A673 (cell line): ENCODE data around the gene OR4F15. TPM values are rescaled to one million over a fixed set of nuclear protein-coding genes. Genes with fewer than 3 reads are reported as not detected.

ENCODE experiments used
- BruUV-seq: library from RNA; stranded (reverse); fragments of 400-500 nt; replicated peaks from 2 replicates; lab custom pipeline; 2021; lab: Mats Ljungman, UMichigan
- CTCF ChIA-PET: fragments of 300-600 bp; sonication (Branson Sonifier 250); formaldehyde crosslinking; loops from one replicate; lab custom pipeline; 2022; ENCODE audit warnings: antibody characterized with exemption; lab: Charles Lee
- POLR2A ChIA-PET: fragments of 300-600 bp; sonication (Branson Sonifier 250); formaldehyde crosslinking; loops from one replicate; lab custom pipeline; 2022; ENCODE audit warnings: antibody characterized with exemption; ENCODE audit not compliant: low non-redundant PET; lab: Charles Lee
- DNase-seq: peaks from one replicate; pipeline ENCODE4 v3.0.0-alpha.2; 2015; ENCODE audit warnings: low spot score
- H3K27ac ChIP-seq: fragments of 200-600 bp; sonication (generic); 2 replicates; pipeline ENCODE4 v1.5.1; 2016; ENCODE audit warnings: mixed run types, low read depth, mild to moderate bottlenecking, mixed read lengths, antibody characterized with exemption, low read length; ENCODE audit not compliant: poor library complexity, severe bottlenecking
- H3K27me3 ChIP-seq: fragments of 200-600 bp; sonication (generic); replicated peaks from 2 replicates; pipeline ENCODE4 v1.6.1; 2017; ENCODE audit warnings: mixed run types, low read depth, mild to moderate bottlenecking, mixed read lengths, antibody characterized with exemption, low read length; ENCODE audit not compliant: insufficient read depth, poor library complexity
- H3K36me3 ChIP-seq: fragments of 200-600 bp; sonication (generic); 2 replicates; pipeline ENCODE4 v1.6.1; 2016; ENCODE audit warnings: mixed run types, mild to moderate bottlenecking, mixed read lengths, antibody characterized with exemption, low read length; ENCODE audit not compliant: insufficient read depth, poor library complexity, severe bottlenecking
- H3K4me1 ChIP-seq: fragments of 200-600 bp; sonication (generic); 2 replicates; pipeline ENCODE4 v1.6.1; 2017; ENCODE audit warnings: mixed run types, mild to moderate bottlenecking, mixed read lengths, antibody characterized with exemption, low read length; ENCODE audit not compliant: insufficient read depth, poor library complexity, severe bottlenecking
- H3K4me3 ChIP-seq: fragments of 200-600 bp; sonication (generic); 2 replicates; pipeline ENCODE4 v1.5.1; 2016; ENCODE audit warnings: low read depth, mixed run types, mild to moderate bottlenecking, mixed read lengths, low read length; ENCODE audit not compliant: poor library complexity, severe bottlenecking
- H3K9me3 ChIP-seq: fragments of 200-600 bp; sonication (generic); 2 replicates; pipeline ENCODE4 v1.6.1; 2016; ENCODE audit warnings: mixed run types, low read depth, mild to moderate bottlenecking, mixed read lengths, antibody characterized with exemption, low read length; ENCODE audit not compliant: poor library complexity, severe bottlenecking
- EZH2 ChIP-seq: fragments of 200-600 bp; sonication (generic); IDR thresholded peaks from 2 replicates; pipeline ENCODE4 v1.6.1; 2017; ENCODE audit warnings: borderline replicate concordance, low read depth, mild to moderate bottlenecking, mixed read lengths, antibody characterized with exemption, low read length; ENCODE audit not compliant: poor library complexity, severe bottlenecking
- intact Hi-C: fragments of 100-400 bp; cut with micrococcal nuclease; formaldehyde crosslinking; loops from one replicate; pipeline ENCODE4 v1.10.0; 2022; ENCODE audit not compliant: unreplicated experiment
- total RNA-seq: library from RNA; stranded (reverse); gene quantifications from 2 replicates; pipeline ENCODE4 v1.2.3, GENCODE V29; 2021
- TF ChIP-seq, protein P1 (sequence below): fragments of 300-800, 200-600 bp; sonication (generic); conservative IDR thresholded peaks from 2 replicates; pipeline ENCODE4 v1.5.1; 2017; ENCODE audit warnings: low read depth, mild to moderate bottlenecking, antibody characterized with exemption, low read length, moderate library complexity, mixed read lengths

OR4F15 gene
- total RNA-seq, 1 experiment from 2014 or later = not detected

- no peak for DNase-seq
- BruUV-seq = no TSS peak
- CTCF ChIA-PET = no interaction called here
- Histone ChIP-seq H3K27me3 (peaks cover 29% of the 10 kb centered on the region), H3K4me3 (no peak overlapping the region), H3K36me3 (no peaks in the 10 kb centered on the region), H3K4me1 (no peaks in the 10 kb centered on the region), H3K27ac (no peak overlapping the region), H3K9me3 (no peaks in the 10 kb centered on the region)
- intact Hi-C loops = no loop called here
- TF ChIP-seq, protein P1, sequence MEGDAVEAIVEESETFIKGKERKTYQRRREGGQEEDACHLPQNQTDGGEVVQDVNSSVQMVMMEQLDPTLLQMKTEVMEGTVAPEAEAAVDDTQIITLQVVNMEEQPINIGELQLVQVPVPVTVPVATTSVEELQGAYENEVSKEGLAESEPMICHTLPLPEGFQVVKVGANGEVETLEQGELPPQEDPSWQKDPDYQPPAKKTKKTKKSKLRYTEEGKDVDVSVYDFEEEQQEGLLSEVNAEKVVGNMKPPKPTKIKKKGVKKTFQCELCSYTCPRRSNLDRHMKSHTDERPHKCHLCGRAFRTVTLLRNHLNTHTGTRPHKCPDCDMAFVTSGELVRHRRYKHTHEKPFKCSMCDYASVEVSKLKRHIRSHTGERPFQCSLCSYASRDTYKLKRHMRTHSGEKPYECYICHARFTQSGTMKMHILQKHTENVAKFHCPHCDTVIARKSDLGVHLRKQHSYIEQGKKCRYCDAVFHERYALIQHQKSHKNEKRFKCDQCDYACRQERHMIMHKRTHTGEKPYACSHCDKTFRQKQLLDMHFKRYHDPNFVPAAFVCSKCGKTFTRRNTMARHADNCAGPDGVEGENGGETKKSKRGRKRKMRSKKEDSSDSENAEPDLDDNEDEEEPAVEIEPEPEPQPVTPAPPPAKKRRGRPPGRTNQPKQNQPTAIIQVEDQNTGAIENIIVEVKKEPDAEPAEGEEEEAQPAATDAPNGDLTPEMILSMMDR = no peak
- TF ChIP-seq EZH2 = no peak
- POLR2A ChIA-PET = no interaction called here
Measured at GRCh38 chr15:101804941-101805340, 7.1 kb upstream of the OR4F15 start.

DNA sequence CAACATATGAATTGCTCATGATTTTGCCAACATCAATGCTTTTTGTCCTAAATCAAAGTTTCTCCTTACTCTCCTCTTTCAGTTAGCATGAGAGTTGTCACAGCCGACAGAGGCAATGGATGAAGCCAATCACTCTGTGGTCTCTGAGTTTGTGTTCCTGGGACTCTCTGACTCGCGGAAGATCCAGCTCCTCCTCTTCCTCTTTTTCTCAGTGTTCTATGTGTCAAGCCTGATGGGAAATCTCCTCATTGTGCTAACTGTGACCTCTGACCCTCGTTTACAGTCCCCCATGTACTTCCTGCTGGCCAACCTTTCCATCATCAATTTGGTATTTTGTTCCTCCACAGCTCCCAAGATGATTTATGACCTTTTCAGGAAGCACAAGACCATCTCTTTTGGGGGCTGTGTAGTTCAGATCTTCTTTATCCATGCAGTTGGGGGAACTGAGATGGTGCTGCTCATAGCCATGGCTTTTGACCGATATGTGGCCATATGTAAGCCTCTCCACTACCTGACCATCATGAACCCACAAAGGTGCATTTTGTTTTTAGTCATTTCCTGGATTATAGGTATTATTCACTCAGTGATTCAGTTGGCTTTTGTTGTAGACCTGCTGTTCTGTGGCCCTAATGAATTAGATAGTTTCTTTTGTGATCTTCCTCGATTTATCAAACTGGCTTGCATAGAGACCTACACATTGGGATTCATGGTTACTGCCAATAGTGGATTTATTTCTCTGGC is 6.2 kb upstream of the OR4F15 start:
- H3K27me3 ChIP-seq = peaks cover 27% of the 10 kb centered on the region
- BruUV-seq = no TSS peak
- no peaks in the 10 kb centered on the region for H3K4me1 ChIP-seq
- DNase-seq = no peak
- TF ChIP-seq EZH2 = no peak
- TF ChIP-seq, protein P1 = no peak
- POLR2A ChIA-PET = no interaction called here
- H3K9me3 ChIP-seq = no peaks in the 10 kb centered on the region
- H3K27ac ChIP-seq = no peak overlapping the region
- intact Hi-C loops = no loop called here
- H3K36me3 ChIP-seq = no peaks in the 10 kb centered on the region
- H3K4me3 ChIP-seq = no peak overlapping the region
- CTCF ChIA-PET = no interaction called here

DNA sequence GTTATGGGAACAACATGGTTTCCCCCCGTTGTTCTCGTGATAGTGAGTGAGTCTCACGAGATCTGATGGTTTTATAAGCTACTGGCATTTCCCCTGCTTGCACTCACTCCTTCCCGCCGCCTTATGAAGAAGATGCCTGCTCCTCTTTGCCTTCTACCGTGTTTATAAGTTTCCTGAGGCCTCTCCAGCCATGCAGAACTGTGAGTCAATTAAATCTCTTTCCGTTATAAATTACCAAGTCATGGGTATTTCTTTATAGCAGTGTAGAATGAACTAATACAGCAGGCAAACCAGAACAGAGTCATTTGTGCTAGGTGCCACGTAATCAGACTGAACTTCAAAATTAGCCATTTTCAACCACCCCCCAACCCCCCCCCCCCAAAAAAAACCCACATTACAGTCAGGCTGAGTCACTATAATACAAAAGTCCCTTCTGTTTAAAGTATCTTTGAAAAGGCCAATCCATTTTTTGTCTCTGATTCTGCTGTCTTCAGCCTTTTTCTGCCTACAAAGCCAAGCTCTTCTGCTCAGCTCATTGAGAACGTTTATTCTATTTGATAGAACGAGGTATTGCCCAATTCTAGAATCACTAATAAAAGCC is 4.6 kb upstream of the OR4F15 start:
- DNase-seq = peak; percentile 24
- Histone ChIP-seq H3K4me1 (no peaks in the 10 kb centered on the region), H3K27me3 (peaks cover 19% of the 10 kb centered on the region), H3K9me3 (no peaks in the 10 kb centered on the region), H3K27ac (no peak overlapping the region), H3K4me3 (no peak overlapping the region), H3K36me3 (no peaks in the 10 kb centered on the region)
- ChIA-PET CTCF (no interaction called here), POLR2A (no interaction called here)
- intact Hi-C loops = no loop called here
- no TSS peak for BruUV-seq
- TF ChIP-seq, protein P1 = no peak
- no peak for TF ChIP-seq EZH2
